ENCODE data around the gene DONSON. TPM values are rescaled to one million over a fixed set of nuclear protein-coding genes. Genes with fewer than 3 reads are reported as not detected.

The DONSON gene
- total RNA-seq, 4 donors from 2014 or later = 5.8 to 19.7 (median 6.7) TPM

- 95% methylated on average over 32 of the region's 32 CpGs for WGBS
- TF ChIP-seq EP300 (IDR thresholded peaks at IDR 0.05) = no peak
- DNase-seq (ENCODE audit: low spot score in 2 of 2) = no peak
- H3K27me3 ChIP-seq = no peaks in the 10 kb centered on the region
- H3K4me3 ChIP-seq = no peak overlapping the region
- no peak overlapping the region for H3K27ac ChIP-seq
- H3K9me3 ChIP-seq = no peaks in the 10 kb centered on the region
- H3K4me1 ChIP-seq = peaks cover 11% of the 10 kb centered on the region
- peaks cover 89% of the 10 kb centered on the region for H3K36me3 ChIP-seq
These were observed 33.5 kb downstream of the DONSON start for GRCh38 chr21:33554982-33555344.

DNA sequence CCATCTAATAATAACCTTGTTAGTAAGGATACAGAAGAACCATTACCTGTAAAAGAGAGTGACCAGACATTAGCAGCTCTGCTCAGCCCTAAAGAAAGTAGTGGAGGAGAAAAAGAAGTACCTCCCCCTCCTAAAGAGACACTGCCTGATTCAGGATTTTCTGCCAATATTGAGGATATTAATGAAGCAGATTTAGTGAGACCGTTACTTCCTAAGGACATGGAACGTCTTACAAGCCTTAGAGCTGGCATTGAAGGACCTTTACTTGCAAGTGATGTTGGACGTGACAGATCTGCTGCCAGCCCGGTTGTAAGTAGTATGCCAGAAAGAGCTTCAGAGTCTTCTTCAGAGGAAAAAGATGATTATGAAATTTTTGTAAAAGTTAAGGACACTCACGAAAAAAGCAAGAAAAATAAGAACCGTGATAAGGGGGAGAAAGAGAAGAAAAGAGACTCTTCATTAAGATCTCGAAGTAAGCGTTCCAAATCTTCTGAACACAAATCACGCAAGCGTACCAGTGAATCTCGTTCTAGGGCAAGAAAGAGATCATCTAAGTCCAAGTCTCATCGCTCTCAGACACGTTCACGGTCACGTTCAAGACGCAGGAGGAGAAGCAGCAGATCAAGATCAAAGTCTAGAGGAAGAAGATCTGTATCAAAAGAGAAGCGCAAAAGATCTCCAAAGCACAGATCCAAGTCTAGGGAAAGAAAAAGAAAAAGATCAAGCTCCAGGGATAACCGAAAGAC lies 34.1 kb downstream of the DONSON start:
- Histone ChIP-seq H3K9me3 (no peaks in the 10 kb centered on the region), H3K27me3 (no peaks in the 10 kb centered on the region), H3K4me3 (no peak overlapping the region), H3K36me3 (peaks cover 89% of the 10 kb centered on the region), H3K4me1 (peaks cover 11% of the 10 kb centered on the region), H3K27ac (no peak overlapping the region)
- TF ChIP-seq, protein P1, sequence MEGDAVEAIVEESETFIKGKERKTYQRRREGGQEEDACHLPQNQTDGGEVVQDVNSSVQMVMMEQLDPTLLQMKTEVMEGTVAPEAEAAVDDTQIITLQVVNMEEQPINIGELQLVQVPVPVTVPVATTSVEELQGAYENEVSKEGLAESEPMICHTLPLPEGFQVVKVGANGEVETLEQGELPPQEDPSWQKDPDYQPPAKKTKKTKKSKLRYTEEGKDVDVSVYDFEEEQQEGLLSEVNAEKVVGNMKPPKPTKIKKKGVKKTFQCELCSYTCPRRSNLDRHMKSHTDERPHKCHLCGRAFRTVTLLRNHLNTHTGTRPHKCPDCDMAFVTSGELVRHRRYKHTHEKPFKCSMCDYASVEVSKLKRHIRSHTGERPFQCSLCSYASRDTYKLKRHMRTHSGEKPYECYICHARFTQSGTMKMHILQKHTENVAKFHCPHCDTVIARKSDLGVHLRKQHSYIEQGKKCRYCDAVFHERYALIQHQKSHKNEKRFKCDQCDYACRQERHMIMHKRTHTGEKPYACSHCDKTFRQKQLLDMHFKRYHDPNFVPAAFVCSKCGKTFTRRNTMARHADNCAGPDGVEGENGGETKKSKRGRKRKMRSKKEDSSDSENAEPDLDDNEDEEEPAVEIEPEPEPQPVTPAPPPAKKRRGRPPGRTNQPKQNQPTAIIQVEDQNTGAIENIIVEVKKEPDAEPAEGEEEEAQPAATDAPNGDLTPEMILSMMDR (IDR thresholded peaks at IDR 0.05) = no peak
- no peak for TF ChIP-seq EP300 (IDR thresholded peaks at IDR 0.05)
- no peak for TF ChIP-seq POLR2AphosphoS5 (IDR thresholded peaks at IDR 0.05)
- no peak for TF ChIP-seq POLR2A (IDR thresholded peaks at IDR 0.05)
- DNase-seq (ENCODE audit: low spot score in 2 of 2) = no peak
- 93% methylated on average over 18 of the region's 18 CpGs for WGBS

- H3K36me3 ChIP-seq = peaks cover 84% of the 10 kb centered on the region
- H3K27ac ChIP-seq = no peak overlapping the region
- H3K27me3 ChIP-seq = no peaks in the 10 kb centered on the region
- WGBS = 93% methylated on average over 12 of the region's 12 CpGs
- DNase-seq (ENCODE audit: low spot score in 2 of 2) = no peak
- H3K4me3 ChIP-seq = no peak overlapping the region
- TF ChIP-seq, protein P1 (IDR thresholded peaks at IDR 0.05) = no peak
- no peak for TF ChIP-seq POLR2A (IDR thresholded peaks at IDR 0.05)
- TF ChIP-seq EP300 (IDR thresholded peaks at IDR 0.05) = no peak
- no peak for TF ChIP-seq POLR2AphosphoS5 (IDR thresholded peaks at IDR 0.05)
- peaks cover 16% of the 10 kb centered on the region for H3K4me1 ChIP-seq
- H3K9me3 ChIP-seq = no peaks in the 10 kb centered on the region
These were observed 35.4 kb downstream of the DONSON start for GRCh38 chr21:33552999-33553598.

- Histone ChIP-seq H3K27me3 (no peaks in the 10 kb centered on the region), H3K9me3 (no peaks in the 10 kb centered on the region), H3K36me3 (peaks cover 84% of the 10 kb centered on the region), H3K27ac (no peak overlapping the region), H3K4me3 (no peak overlapping the region), H3K4me1 (peaks cover 17% of the 10 kb centered on the region)
- no peak for DNase-seq (ENCODE audit: low spot score in 2 of 2)
- no peak for TF ChIP-seq POLR2A (IDR thresholded peaks at IDR 0.05)
- TF ChIP-seq EP300 (IDR thresholded peaks at IDR 0.05) = no peak
- TF ChIP-seq, protein P1 (IDR thresholded peaks at IDR 0.05) = no peak
- TF ChIP-seq POLR2AphosphoS5 (IDR thresholded peaks at IDR 0.05) = no peak
- 97% methylated on average over 24 of the region's 24 CpGs for WGBS
These were observed 36.1 kb downstream of the DONSON start for GRCh38 chr21:33552093-33552998.

DNA sequence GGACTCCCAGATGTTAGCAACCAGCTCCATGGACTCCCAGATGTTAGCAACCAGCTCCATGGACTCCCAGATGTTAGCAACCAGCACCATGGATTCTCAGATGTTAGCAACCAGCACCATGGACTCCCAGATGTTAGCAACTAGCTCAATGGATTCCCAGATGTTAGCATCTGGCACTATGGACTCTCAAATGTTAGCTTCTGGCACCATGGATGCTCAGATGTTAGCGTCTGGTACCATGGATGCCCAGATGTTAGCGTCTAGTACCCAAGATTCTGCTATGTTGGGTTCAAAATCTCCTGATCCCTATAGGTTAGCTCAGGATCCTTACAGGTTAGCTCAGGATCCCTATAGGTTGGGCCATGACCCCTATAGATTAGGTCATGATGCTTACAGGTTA lies 36.8 kb downstream of the DONSON start:
- TF ChIP-seq POLR2AphosphoS5 (IDR thresholded peaks at IDR 0.05) = no peak
- TF ChIP-seq, protein P1 (IDR thresholded peaks at IDR 0.05) = no peak
- TF ChIP-seq EP300 (IDR thresholded peaks at IDR 0.05) = no peak
- no peak for TF ChIP-seq POLR2A (IDR thresholded peaks at IDR 0.05)
- no peak for DNase-seq (ENCODE audit: low spot score in 2 of 2)
- peaks cover 86% of the 10 kb centered on the region for H3K36me3 ChIP-seq

More for the DNA sequence above, 36.8 kb downstream of the DONSON start:
- H3K4me3 ChIP-seq = no peak overlapping the region
- H3K9me3 ChIP-seq = no peaks in the 10 kb centered on the region
- H3K27ac ChIP-seq = no peak overlapping the region
- WGBS = 100% methylated on average over 2 of the region's 2 CpGs
- H3K27me3 ChIP-seq = no peaks in the 10 kb centered on the region
- peaks cover 17% of the 10 kb centered on the region for H3K4me1 ChIP-seq

Data from suprapubic skin (tissue), 4 donors.